ENCODE measurements around the gene BEX2.

GRCh38 chrX:103276581-103277002 is 34.2 kb downstream of the BEX2 start, which contains the start of gene TCEAL5:
- no peak for TF ChIP-seq CTCF (IDR thresholded peaks at IDR 0.05; ENCODE audit: low read depth, low read length)
- no peak for TF ChIP-seq EZH2phosphoT487 (IDR thresholded peaks at IDR 0.05; ENCODE audit: low read depth)
